Mononuclear cell (primary cell): ENCODE data around the gene COL15A1. TPM values are rescaled to one million over a fixed set of nuclear protein-coding genes. Genes with fewer than 3 reads are reported as not detected.

Source experiments
- H3K27me3 ChIP-seq: 2 replicates; pipeline ENCODE4 v1.6.0; 2011; ENCODE audit warnings: low read length, control low read depth; ENCODE audit not compliant: insufficient read depth
- H3K4me1 ChIP-seq: 2 replicates; pipeline ENCODE4 v1.5.1; 2011; ENCODE audit warnings: mild to moderate bottlenecking, low read length, control low read depth; ENCODE audit not compliant: insufficient read depth
- H3K4me3 ChIP-seq: 2 replicates; pipeline ENCODE4 v1.5.1; 2011; ENCODE audit warnings: mild to moderate bottlenecking, low read length, moderate library complexity
- H3K9me3 ChIP-seq: 2 replicates; pipeline ENCODE4 v1.5.1; 2011; ENCODE audit warnings: low read depth, mild to moderate bottlenecking, control low read depth, low read length
- total RNA-seq: library from RNA; depleted of rRNA; stranded (reverse); fragments of >200 nt; gene quantifications from one replicate; pipeline ENCODE4 v1.2.3, GENCODE V29; 2012

COL15A1 gene
- total RNA-seq, 1 donor: not detected

- no peaks in the 10 kb centered on the region for H3K9me3 ChIP-seq
- H3K4me3 ChIP-seq: no peak overlapping the region
- H3K27me3 ChIP-seq: peaks cover 4% of the 10 kb centered on the region
- peaks cover 80% of the 10 kb centered on the region for H3K4me1 ChIP-seq
Observed at GRCh38 chr9:99056186-99056585, 112.5 kb downstream of the COL15A1 start.

GRCh38 chr9:99056886-99057664, 113.4 kb downstream of the COL15A1 start:
- H3K4me3 ChIP-seq: no peak overlapping the region
- peaks cover 4% of the 10 kb centered on the region for H3K27me3 ChIP-seq
- no peaks in the 10 kb centered on the region for H3K9me3 ChIP-seq
- H3K4me1 ChIP-seq: peaks cover 78% of the 10 kb centered on the region

- H3K4me1 ChIP-seq: peaks cover 70% of the 10 kb centered on the region
- H3K27me3 ChIP-seq: peaks cover under 1% of the 10 kb centered on the region
- no peaks in the 10 kb centered on the region for H3K9me3 ChIP-seq
- H3K4me3 ChIP-seq: peak overlapping the region; percentile 11
Observed at GRCh38 chr9:99057665-99058625, 114.2 kb downstream of the COL15A1 start.

- Histone ChIP-seq H3K4me3 (no peak overlapping the region), H3K27me3 (no peaks in the 10 kb centered on the region), H3K9me3 (no peaks in the 10 kb centered on the region), H3K4me1 (peaks cover 60% of the 10 kb centered on the region)
Observed at GRCh38 chr9:99058964-99059921, 115.5 kb downstream of the COL15A1 start.

- H3K9me3 ChIP-seq: no peaks in the 10 kb centered on the region
- no peaks in the 10 kb centered on the region for H3K27me3 ChIP-seq
- H3K4me1 ChIP-seq: peaks cover 55% of the 10 kb centered on the region
- no peak overlapping the region for H3K4me3 ChIP-seq
Observed at GRCh38 chr9:99060621-99061020, 116.9 kb downstream of the COL15A1 start.

GRCh38 chr9:99062549-99062948, 118.8 kb downstream of the COL15A1 start:
- no peaks in the 10 kb centered on the region for H3K27me3 ChIP-seq

GRCh38 chr9:99063522-99063921, 119.8 kb downstream of the COL15A1 start:
- no peak overlapping the region for H3K4me3 ChIP-seq
- H3K9me3 ChIP-seq: no peaks in the 10 kb centered on the region
- H3K4me1 ChIP-seq: peaks cover 26% of the 10 kb centered on the region
- no peaks in the 10 kb centered on the region for H3K27me3 ChIP-seq

More at GRCh38 chr9:99062549-99062948, 118.8 kb downstream of the COL15A1 start:
- H3K4me1 ChIP-seq: peaks cover 36% of the 10 kb centered on the region
- H3K4me3 ChIP-seq: no peak overlapping the region
- no peaks in the 10 kb centered on the region for H3K9me3 ChIP-seq

- Histone ChIP-seq H3K27me3 (no peaks in the 10 kb centered on the region), H3K9me3 (no peaks in the 10 kb centered on the region), H3K4me3 (no peak overlapping the region), H3K4me1 (peaks cover 9% of the 10 kb centered on the region)
Observed at GRCh38 chr9:99066571-99066970, 122.9 kb downstream of the COL15A1 start.

- Histone ChIP-seq H3K4me3 (no peak overlapping the region), H3K9me3 (no peaks in the 10 kb centered on the region), H3K4me1 (peaks cover 6% of the 10 kb centered on the region), H3K27me3 (no peaks in the 10 kb centered on the region)
Observed at GRCh38 chr9:99069075-99069474, 125.4 kb downstream of the COL15A1 start.

GRCh38 chr9:99069546-99069945, 125.8 kb downstream of the COL15A1 start:
- peaks cover 6% of the 10 kb centered on the region for H3K4me1 ChIP-seq
- H3K27me3 ChIP-seq: no peaks in the 10 kb centered on the region
- H3K9me3 ChIP-seq: no peaks in the 10 kb centered on the region
- H3K4me3 ChIP-seq: no peak overlapping the region

GRCh38 chr9:99070681-99071080, 127.0 kb downstream of the COL15A1 start:
- Histone ChIP-seq H3K4me3 (no peak overlapping the region), H3K4me1 (peaks cover 14% of the 10 kb centered on the region), H3K27me3 (no peaks in the 10 kb centered on the region), H3K9me3 (no peaks in the 10 kb centered on the region)

GRCh38 chr9:99071313-99072039, 127.8 kb downstream of the COL15A1 start:
- no peak overlapping the region for H3K4me3 ChIP-seq
- no peaks in the 10 kb centered on the region for H3K9me3 ChIP-seq
- H3K4me1 ChIP-seq: peaks cover 22% of the 10 kb centered on the region
- H3K27me3 ChIP-seq: no peaks in the 10 kb centered on the region

GRCh38 chr9:99072040-99072394, 128.3 kb downstream of the COL15A1 start:
- Histone ChIP-seq H3K4me1 (peaks cover 27% of the 10 kb centered on the region), H3K27me3 (no peaks in the 10 kb centered on the region), H3K4me3 (no peak overlapping the region), H3K9me3 (no peaks in the 10 kb centered on the region)

GRCh38 chr9:99073347-99073746, 129.6 kb downstream of the COL15A1 start:
- Histone ChIP-seq H3K9me3 (no peaks in the 10 kb centered on the region), H3K27me3 (no peaks in the 10 kb centered on the region), H3K4me3 (no peak overlapping the region), H3K4me1 (peaks cover 30% of the 10 kb centered on the region)
